ENCODE measurements around the gene ALDH2. TPM values are rescaled to one million over a fixed set of nuclear protein-coding genes. Genes with fewer than 3 reads are reported as not detected.
"Not testable (repeated sequence)": the region's sequence is repeated elsewhere in the genome, so short reads cannot be mapped to it uniquely, and the experiment has no call there.

ALDH2 gene
- total and polyA plus RNA-seq, 8 donors, result 22.3 to 80.2 (median 40.6) TPM

DNA sequence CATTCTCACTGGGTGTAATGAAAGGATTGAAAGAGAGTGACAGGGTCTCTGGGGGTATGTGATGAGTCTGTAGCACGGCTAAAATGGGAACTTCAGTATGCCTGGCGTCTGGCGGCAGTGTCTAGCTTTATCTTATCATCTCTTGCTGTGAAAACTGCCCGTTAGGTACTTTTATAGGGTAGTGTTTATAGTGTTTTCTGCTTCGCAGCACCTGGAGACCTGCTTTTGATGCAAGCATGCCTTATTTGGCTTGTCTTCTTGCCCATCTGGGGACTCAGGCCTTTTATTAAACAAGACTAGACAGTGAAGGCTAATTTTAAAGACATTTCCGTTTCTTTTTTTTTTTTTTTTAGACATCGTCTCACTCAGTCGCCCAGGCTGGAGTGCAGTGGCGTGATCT, 36.3 kb upstream of the ALDH2 start:
- ATAC-seq (no peak), DNase-seq (no peak), FAIRE-seq (no peak)
- H3K4me1 ChIP-seq, result no peaks in the 10 kb centered on the region
- H3K27me3 ChIP-seq, result no peaks in the 10 kb centered on the region
- no peak overlapping the region for H3K4me3 ChIP-seq
- peaks cover 0 to 15% (median 7%) of the 10 kb centered on the region in 3 donors for H3K36me3 ChIP-seq
- no peak overlapping the region for H3K27ac ChIP-seq
- H3K9me3 ChIP-seq, result no peaks in the 10 kb centered on the region
- TF ChIP-seq, protein P1, sequence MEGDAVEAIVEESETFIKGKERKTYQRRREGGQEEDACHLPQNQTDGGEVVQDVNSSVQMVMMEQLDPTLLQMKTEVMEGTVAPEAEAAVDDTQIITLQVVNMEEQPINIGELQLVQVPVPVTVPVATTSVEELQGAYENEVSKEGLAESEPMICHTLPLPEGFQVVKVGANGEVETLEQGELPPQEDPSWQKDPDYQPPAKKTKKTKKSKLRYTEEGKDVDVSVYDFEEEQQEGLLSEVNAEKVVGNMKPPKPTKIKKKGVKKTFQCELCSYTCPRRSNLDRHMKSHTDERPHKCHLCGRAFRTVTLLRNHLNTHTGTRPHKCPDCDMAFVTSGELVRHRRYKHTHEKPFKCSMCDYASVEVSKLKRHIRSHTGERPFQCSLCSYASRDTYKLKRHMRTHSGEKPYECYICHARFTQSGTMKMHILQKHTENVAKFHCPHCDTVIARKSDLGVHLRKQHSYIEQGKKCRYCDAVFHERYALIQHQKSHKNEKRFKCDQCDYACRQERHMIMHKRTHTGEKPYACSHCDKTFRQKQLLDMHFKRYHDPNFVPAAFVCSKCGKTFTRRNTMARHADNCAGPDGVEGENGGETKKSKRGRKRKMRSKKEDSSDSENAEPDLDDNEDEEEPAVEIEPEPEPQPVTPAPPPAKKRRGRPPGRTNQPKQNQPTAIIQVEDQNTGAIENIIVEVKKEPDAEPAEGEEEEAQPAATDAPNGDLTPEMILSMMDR (IDR thresholded peaks at IDR 0.05), result no peak
- intact Hi-C loops (cut with DNase I), result no loop called here
- WGBS, 2 donors, result 90 to 93% methylated on average over 9 of the region's 9 CpGs

DNA sequence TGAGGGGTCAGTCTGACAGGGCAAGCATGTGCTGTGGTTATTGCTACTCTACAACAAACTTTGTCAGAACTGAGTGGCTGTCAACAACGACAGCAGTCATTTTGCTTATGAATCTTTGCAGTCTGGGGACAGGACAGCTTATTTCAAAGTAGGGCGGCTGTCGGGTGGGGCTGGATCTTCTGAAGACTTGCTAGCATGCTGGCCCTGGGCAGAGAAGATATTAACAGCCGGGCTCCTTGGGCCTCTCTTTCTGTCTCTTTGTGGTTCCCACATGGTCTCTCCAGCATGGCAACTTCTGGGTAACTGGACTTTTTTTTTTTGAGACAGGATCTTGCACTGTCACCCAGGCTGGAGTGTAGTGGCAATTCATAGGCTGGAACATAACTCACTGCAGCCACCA, 33.9 kb upstream of the ALDH2 start:
- no peak for FAIRE-seq
- Histone ChIP-seq H3K27ac (no peak overlapping the region), H3K36me3 (peaks cover 0 to 28% (median 7%) of the 10 kb centered on the region in 3 donors), H3K9me3 (no peaks in the 10 kb centered on the region), H3K4me1 (no peaks in the 10 kb centered on the region), H3K27me3 (no peaks in the 10 kb centered on the region), H3K4me3 (no peak overlapping the region)
- no peak for ATAC-seq
- TF ChIP-seq, protein P1 (IDR thresholded peaks at IDR 0.05), result no peak
- intact Hi-C loops (cut with DNase I), result no loop called here
- DNase-seq, result no peak
- 88 to 91% methylated on average over 4 of the region's 4 CpGs for WGBS, 2 donors

DNA sequence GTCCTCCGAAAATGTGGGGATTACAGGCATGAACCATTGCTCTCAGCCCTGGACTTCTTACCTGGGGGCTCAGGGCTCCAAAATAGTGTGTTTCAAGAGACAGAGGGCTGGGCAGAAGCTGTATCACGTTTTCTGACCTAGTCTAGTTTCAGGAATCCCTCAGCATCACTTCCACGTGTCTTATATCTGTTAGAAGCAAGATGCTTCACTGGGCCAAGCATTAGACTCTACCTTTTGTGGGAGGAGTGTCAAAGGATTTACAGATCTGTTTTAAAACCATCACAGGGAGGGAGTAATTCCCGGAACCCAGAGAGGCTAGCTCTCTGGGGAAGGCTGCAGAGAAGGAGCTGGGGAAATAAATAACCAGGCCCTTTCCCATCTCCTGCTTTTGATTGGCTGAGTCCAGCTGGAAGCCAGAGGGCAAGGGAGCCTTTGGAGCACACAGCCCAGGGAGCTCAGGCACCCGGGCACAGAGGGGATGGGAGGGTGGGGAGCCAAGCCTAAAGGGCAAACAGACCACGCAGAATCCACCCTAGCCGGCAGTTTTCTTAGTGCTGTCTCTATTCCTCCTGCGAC, 33.3 kb upstream of the ALDH2 start:
- FAIRE-seq, result no peak
- no peaks in the 10 kb centered on the region for H3K4me1 ChIP-seq
- intact Hi-C loops (cut with DNase I), result no loop called here
- WGBS, 2 donors, result 83 to 92% methylated on average over 8 of the region's 8 CpGs
- peaks cover 0 to 28% (median 7%) of the 10 kb centered on the region in 3 donors for H3K36me3 ChIP-seq
- no peak for DNase-seq
- ATAC-seq, result no peak
- H3K4me3 ChIP-seq, result no peak overlapping the region
- H3K27me3 ChIP-seq, result no peaks in the 10 kb centered on the region
- TF ChIP-seq, protein P1 (IDR thresholded peaks at IDR 0.05), result no peak
- no peaks in the 10 kb centered on the region for H3K9me3 ChIP-seq
- H3K27ac ChIP-seq, result no peak overlapping the region

DNA sequence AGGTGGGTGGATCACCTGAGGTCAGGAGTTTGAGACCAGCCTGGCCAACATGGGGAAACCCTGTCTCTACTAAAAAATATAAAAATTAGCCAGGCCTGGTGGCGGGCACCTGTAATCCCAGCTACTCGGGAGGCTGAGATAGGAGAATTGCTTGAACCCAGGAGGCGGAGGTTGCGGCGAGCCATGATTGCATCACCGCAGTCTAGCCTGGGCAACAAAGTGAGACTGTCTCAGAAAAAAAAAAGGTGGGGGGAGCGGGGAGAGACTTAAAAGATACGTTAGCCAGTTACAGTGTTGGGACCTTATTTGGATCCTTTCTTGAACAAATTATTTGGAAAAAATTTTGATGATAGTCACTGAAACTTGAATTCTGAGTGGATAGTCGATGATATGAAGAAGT, 27.2 kb upstream of the ALDH2 start:
- H3K27ac ChIP-seq; H3K9me3 ChIP-seq; H3K4me3 ChIP-seq; ATAC-seq; FAIRE-seq; DNase-seq; H3K27me3 ChIP-seq; intact Hi-C loops (cut with DNase I): not testable (repeated sequence)
- peaks cover 0 to 15% (median 0%) of the 10 kb centered on the region in 3 donors for H3K36me3 ChIP-seq
- 98% methylated on average over 9 of the region's 9 CpGs for WGBS, 2 donors
- H3K4me1 ChIP-seq, result peaks cover 0 to 17% (median 15%) of the 10 kb centered on the region in 3 donors

DNA sequence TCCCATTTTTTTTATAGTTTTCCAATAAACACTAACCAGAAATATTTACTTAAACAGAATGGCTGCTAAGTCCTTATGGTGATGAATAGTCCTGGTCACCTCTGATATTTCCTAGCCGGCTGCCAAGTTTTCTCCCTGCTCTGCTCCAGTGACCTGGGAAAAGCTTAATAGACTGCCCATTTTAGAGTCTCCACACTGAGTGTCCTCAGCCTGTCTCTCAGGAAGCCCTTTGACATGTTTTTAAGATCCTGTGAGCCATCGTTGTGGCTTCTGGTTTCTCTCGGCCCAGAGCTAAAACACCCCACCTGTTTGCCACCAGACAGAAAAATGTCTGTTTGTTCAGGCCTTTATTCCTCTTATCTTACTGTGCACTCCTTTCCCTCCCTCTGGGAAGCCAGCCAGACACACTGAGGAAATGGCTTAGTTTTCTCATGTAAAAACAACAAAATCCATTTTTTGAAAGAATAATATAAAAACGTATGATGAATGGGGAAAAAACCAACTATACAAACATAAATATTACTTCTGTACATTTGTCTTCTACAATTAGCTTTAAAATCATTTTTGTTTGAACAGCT, 25.4 kb upstream of the ALDH2 start:
- H3K4me1 ChIP-seq, result peaks cover 0 to 17% (median 15%) of the 10 kb centered on the region in 3 donors
- WGBS, 2 donors, result 3% methylated on average over 4 of the region's 4 CpGs
- peaks cover 0 to 24% (median 0%) of the 10 kb centered on the region in 3 donors for H3K36me3 ChIP-seq
- TF ChIP-seq, protein P1 (IDR thresholded peaks at IDR 0.05), result no peak
- H3K9me3 ChIP-seq, result no peaks in the 10 kb centered on the region
- DNase-seq, result peak in 2 of 6 donors; percentile 38 to 63
- H3K27me3 ChIP-seq, result no peaks in the 10 kb centered on the region
- intact Hi-C loops (cut with DNase I), result no loop called here
- ATAC-seq, result peak; percentile 76 to 91 (median 90)
- no peak for FAIRE-seq
- H3K4me3 ChIP-seq, result no peak overlapping the region
- H3K27ac ChIP-seq, result peak overlapping the region in 2 of 4 donors; percentile 71 to 76

Measured in pancreas (tissue), 10 donors.